GM19193 (cell line): ENCODE measurements around the gene GUK1.

Experiments
- POLR2A ChIP-seq: IDR thresholded peaks from 4 replicates; pipeline ENCODE4 v1.6.1; 2011; ENCODE audit not compliant: insufficient read depth, insufficient read length; ENCODE audit errors: extremely low read depth

Gene GUK1

DNA sequence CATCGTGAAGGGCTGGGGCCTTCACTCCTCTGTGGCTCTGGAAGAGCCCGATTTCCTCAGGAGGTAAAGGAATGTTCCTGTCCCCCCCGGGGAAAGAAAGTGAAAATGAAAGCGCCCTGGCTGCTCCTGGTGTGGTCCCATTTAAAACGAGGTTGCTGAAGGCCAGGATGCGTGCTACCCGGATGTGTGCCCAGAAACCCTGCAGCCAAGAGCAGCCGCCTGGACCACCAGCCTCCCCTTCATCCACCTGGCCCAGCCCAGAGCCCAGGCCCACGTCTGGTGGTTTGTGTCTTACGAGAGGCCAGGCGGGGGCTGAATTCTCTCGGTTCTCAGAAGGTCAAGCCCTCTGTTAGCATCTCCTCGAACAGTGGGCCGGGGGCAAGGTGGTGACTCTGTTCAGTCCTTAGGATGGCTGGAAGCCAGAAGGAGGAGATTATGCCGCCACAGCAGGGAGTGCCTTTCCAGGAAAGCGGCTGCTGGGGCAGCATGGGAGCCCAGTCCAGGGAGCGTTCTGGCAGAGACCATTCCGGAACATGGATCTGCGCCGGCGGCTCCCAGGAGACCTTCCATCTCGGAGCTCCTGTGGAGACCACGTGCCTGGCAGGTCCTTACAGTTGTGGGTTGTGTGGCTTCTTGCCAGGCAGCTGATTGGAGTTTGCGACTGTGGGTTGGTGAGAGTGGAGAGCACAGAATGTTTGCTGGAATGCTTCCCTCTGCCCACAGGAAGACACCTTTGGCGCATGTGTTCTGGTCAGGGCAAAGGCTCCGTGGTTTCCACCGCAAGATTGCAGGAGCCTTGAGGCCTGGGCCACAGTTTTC lies 1.4 kb downstream of the GUK1 start:
- TF ChIP-seq POLR2A, result no peak

DNA sequence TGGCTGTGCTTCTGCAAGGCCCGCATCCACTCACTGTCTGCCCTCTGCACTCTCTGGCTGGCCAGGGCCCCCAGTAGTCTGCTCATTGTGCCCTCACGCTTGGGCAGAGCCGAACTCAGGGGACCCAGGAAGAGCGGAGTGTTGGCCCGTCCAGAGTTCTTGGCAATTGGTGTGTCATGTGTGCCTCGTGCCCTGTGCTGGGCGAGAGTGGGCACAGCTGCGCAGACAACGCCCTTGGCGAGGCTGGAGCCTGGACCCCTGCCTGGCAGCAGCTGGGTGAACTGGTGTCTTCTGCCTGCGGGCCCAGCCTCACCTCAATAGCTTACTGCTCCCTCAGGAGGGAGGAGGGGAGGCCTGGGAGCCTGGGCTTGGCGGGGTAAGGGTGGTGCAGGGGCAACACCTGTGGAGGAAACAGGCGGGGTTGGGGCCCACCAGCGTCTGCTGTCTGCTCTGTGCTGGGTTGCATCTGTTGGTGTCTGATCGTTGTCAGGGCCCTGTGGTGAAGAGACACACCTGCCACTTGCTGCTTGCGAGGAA lies 2.1 kb downstream of the GUK1 start:
- no peak for TF ChIP-seq POLR2A

DNA sequence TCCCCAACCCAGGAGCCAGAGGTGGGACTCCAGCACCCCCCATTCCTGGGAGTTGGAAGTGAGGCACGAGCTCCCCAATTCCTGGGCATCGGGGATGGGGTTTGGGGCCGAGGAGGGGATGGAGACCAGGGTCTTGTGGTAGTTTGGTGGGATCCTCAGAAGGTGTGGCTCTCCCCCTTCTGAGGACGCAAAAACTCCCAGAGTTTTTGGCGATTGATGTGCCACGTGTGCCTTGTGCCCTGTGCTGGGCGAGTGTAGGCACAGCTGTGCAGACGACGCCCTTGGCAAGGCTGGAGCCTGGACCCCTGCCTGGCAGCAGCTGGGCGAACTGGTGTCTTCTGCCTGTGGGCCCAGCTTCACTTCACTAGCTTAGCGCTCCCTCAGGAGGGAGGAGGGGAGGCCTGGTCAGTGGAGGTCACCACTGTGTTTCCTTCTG lies 2.6 kb downstream of the GUK1 start:
- TF ChIP-seq POLR2A, result no peak

DNA sequence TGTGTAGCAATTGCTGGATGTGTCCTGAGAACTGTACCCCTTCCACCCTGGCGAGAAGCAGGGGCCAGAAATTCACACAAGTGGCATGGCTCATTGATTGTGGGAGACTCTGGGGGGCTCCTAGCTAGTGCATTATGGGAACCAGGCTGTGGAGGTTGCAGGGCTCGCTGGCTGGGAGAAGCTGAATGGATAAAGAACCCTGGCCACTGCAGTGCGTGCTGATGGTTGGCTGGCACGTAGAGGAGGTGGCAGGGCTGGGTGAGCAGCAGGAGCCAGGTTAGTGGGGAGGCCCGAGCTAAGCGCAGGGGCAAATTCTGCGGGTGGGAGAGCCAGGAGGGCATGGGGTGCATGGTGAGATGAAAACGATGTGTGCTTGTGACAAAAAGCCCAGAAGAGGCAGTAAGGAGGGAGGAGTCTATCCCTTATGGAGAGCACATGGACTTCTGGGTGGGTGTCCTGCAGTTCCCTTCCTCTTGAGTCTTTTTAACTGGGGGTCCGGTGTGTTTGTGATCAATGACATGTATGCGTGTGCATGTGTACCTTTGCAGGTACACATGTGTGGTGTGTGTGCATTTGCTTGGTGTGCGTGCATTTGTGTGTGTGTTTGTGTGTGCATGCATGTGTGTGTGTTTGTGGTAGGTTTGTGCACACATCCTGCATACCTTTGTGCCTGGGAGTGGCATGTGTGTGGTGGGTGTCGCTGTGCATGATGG lies 3.6 kb downstream of the GUK1 start:
- no peak for TF ChIP-seq POLR2A

DNA sequence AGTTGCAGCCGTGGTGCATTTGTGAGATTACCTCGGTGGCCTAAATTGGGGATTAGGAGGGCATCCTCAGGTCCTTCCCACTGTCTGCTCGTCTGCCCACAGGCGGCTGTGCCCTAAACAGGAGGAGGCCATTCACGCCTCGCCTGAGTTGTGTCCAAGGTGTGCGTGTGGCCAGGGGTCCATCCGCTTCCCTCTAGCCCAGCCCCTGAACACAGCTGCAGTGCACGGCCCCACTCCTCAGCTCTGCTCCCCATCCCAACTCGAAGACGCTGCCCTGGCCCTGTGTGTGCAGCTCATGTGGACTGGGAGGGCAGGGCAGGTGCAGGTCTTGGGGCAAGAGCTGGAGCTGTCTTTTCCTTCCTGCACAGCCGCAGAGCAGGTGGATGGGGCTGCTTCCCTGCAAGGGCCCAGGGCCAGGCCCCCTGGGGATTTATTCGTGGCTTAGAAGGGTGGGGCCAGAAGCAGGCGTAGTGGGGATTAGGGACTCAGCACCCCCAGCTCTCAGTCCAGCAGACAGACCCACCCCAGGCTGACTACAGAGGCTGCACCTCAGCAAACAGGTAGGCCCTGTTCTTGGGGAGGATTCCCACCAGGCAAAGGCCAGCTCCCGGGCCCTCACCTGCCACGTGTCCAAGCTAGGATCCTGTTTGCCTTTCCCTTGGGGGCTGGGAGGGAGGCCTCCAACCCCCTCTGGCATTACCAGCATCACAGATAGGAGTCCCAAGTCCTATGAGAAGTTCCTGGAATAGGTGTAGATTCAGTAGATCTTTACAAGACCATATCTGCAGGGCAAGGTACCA lies 4.3 kb downstream of the GUK1 start:
- TF ChIP-seq POLR2A, result no peak

DNA sequence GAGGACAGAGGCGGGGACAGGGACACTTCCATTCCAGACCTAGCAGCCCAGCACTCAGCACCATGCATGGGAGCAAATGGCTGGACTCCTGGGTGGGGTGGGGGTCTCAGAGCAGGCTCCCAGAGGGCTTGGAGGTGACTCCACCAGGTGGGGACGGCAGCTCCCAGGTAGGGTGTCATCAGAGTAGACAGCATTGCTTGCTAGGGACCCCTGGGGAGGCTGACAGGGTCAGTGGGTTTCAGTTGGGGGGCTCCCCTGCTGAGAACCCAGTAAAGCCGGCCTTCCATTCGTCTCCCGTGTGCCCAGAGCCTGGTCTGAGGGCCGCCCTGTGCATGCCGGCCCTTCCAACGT lies 4.9 kb downstream of the GUK1 start:
- no peak for TF ChIP-seq POLR2A

DNA sequence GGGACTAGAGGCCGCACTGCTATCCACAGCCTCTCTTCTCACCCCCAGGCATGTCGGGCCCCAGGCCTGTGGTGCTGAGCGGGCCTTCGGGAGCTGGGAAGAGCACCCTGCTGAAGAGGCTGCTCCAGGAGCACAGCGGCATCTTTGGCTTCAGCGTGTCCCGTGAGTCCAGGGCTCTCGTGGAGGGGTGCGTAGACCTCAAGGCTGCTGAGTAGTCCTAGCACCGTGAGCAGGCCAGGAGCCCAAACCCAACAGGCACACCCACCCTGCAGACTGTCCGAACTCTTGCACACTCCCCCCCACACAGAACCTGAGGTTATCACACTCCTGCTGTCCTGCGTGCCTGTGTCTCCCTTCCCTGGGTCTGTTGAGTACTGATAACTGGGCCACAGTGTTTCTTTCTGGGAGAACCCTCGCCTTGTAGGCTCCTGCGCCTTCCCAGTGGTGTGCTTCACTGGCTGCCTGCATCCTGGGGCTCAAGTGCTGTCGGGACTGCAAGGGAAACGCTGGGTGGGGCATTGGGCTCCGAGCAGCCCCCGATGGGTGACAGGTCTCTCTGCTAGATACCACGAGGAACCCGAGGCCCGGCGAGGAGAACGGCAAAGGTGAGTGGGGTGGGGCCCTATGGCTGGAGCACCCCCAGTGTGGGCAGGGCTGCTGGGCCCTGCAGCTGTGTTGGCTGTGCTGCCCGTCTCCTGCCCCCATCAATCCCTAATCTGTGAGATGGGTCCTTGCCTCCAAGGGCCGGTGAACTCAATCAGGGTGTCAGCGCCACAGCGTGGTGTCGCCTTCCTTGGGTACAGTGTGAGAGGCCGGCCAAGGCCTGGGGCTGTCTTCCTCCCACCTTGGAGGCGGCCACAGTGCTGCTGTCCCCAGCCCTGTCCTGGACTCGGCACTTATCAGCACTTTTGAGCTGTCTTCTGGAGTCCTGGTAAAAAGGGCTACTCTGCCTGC lies 5.7 kb downstream of the GUK1 start:
- TF ChIP-seq POLR2A, result no peak

DNA sequence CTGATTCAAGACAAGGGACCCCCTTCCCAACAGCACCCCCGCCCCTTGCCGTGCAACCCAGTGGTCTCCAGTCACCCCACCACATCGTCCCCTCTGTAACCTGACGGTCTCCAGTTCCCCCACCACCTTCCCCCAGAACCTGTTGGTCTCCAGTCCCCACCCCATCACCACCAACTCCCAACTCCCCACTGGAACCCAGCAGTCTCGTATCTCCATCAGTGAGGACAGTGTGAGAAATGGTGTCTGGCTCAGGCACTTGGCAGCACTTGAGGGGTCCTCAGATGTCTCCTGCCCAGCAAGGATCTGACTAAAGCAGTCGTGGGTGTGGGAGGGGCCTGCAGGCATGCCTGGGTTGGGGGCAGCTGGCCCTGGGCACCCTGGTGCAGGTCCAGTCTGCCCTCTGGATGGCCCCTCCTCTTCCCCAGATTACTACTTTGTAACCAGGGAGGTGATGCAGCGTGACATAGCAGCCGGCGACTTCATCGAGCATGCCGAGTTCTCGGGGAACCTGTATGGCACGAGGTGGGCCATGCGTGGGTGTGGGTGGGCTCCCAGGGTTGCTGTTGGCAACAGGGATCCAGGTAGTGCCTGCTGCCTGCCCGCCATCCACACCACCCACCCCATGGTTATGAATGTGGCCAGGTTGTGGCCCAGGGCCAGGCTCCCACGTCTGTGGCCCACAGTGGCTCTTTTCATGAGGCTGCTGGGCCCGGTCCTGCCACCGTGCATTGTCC lies 6.5 kb downstream of the GUK1 start:
- TF ChIP-seq POLR2A, result no peak

DNA sequence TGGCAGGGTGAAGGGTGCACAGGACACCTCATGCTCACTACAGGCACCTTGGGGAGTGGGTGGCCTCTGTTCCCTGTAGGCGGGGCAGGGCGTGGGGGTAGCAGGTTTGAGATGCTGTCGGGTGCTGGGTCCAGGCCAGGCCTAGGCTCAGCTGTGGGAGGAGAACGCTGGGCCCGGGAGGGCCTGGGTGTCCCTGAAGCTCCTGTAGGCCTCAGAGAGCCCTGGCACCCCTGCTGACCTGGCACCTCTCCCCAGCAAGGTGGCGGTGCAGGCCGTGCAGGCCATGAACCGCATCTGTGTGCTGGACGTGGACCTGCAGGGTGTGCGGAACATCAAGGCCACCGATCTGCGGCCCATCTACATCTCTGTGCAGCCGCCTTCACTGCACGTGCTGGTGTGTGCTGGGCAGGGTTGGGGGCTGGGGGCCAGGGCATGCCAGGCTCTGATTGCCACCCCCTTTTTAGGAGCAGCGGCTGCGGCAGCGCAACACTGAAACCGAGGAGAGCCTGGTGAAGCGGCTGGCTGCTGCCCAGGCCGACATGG lies 7.1 kb downstream of the GUK1 start:
- no peak for TF ChIP-seq POLR2A

DNA sequence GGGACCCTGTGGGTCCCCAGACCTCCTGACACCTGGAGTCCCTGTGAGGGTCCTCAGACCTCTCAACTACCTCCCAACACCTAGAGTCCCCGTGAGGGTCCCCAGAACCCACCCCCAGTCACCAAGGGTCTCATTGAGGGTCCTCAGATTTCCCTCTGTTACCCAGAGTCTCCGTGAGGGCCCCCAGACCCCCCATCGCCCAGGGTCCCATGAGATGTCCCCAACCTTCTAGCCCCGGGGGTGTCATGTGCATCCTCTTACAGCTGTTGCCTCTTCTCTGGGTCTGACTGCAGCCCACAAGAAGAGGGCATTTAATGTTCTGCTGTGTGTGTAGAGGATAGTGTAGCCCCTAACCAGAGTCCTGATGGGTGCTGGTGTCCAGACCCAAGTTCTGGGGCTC lies 7.7 kb downstream of the GUK1 start:
- TF ChIP-seq POLR2A, result no peak

DNA sequence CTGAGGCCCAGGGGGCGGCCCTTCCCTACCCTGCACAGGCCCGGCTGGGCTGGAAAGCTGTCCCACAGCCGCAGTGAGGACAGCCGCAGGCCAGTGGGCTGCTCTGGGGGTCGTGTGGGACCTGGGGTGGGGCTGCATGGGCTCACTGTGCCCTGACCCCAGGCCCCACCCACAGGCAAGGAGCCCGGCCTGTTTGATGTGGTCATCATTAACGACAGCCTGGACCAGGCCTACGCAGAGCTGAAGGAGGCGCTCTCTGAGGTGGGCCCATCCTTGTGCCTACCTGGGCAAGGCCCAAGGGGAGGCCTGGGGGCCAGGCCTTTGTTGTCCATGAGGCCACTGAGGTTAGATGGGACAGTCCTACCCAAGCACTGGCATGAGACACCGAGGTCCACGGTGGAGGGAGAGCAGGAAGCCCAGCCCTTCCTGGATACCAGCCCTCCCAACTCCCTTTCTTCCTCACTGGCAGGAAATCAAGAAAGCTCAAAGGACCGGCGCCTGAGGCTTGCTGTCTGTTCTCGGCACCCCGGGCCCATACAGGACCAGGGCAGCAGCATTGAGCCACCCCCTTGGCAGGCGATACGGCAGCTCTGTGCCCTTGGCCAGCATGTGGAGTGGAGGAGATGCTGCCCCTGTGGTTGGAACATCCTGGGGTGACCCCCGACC lies 8.2 kb downstream of the GUK1 start:
- TF ChIP-seq POLR2A, result no peak

DNA sequence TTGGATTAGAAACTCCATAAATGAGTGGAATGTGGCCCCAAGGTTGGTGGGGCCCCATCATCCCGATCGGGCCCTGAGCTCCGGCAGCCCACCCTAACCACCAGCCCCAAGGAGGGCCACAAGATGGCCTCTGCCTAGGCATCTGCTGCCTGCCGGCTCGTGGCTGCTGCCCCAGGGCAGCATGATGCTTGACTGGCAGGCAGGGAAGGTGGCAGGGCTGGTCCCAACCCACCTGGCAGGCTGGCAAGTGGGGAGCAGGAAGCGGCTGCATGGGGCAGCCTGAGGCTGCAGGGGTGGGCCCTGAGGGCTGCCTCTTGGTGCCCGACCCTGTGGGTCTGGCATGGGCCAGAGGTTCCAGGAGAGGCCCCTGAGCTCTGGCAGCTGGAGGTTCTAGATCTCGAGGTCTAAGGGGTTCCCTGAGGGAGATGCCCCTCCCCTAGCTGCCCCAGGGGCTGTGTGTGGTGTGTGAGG lies 8.9 kb downstream of the GUK1 start:
- no peak for TF ChIP-seq POLR2A
